GM23338 (cell line): Measurements from ENCODE around the gene RPLP1. TPM values are rescaled to one million over a fixed set of nuclear protein-coding genes. Genes with fewer than 3 reads are reported as not detected.

Experiments used
- CREB1 ChIP-seq: fragments of 250-450 bp; sonication (Bioruptor Pico); IDR thresholded peaks from 2 replicates; pipeline ENCODE4 v1.5.0; 2020; ENCODE audit warnings: low read depth, mild to moderate bottlenecking, moderate library complexity
- ETS1 ChIP-seq: IDR thresholded peaks from 2 replicates; pipeline ENCODE4 v1.6.1; 2016; ENCODE audit warnings: antibody characterized with exemption
- polyA plus RNA-seq: library from polyadenylated mRNA; unstranded; fragments of >200 nt; fragmentation: Nextera tagmentation; extraction: Ambion mirVana; gene quantifications from 2 replicates; pipeline ENCODE4 v1.2.1, GENCODE V29; 2016
- total RNA-seq: library from RNA; depleted of rRNA; stranded (reverse); fragments of >200 nt; shearing (Covaris generic); gene quantifications from 2 replicates; pipeline ENCODE4 v1.2.3, GENCODE V29; 2014
- TF ChIP-seq, protein P1 (sequence below): fragments of 250-450 bp; sonication (Bioruptor Pico); IDR thresholded peaks from 2 replicates; pipeline ENCODE4 v1.5.0; 2020; ENCODE audit warnings: mild to moderate bottlenecking, moderate library complexity
- TF ChIP-seq, protein P2 (sequence below), 2 experiments: fragments of 200-600 bp in 1 of 2; sonication (generic) in 1 of 2; conservative IDR thresholded peaks; 2 replicates each; pipeline versions ENCODE4 v1.5.1 to v1.6.1; 2016 to 2017; ENCODE audit warnings: antibody characterized with exemption in 2 of 2, low read depth in 2 of 2, mild to moderate bottlenecking in 2 of 2, moderate library complexity in 1 of 2

Gene RPLP1
- total and polyA plus RNA-seq, 2 experiments from 2014 or later = 283 to 3,258 TPM

GRCh38 chr15:69412701-69413100 lies 39.9 kb upstream of the RPLP1 start (continued):
- TF ChIP-seq, protein P1, sequence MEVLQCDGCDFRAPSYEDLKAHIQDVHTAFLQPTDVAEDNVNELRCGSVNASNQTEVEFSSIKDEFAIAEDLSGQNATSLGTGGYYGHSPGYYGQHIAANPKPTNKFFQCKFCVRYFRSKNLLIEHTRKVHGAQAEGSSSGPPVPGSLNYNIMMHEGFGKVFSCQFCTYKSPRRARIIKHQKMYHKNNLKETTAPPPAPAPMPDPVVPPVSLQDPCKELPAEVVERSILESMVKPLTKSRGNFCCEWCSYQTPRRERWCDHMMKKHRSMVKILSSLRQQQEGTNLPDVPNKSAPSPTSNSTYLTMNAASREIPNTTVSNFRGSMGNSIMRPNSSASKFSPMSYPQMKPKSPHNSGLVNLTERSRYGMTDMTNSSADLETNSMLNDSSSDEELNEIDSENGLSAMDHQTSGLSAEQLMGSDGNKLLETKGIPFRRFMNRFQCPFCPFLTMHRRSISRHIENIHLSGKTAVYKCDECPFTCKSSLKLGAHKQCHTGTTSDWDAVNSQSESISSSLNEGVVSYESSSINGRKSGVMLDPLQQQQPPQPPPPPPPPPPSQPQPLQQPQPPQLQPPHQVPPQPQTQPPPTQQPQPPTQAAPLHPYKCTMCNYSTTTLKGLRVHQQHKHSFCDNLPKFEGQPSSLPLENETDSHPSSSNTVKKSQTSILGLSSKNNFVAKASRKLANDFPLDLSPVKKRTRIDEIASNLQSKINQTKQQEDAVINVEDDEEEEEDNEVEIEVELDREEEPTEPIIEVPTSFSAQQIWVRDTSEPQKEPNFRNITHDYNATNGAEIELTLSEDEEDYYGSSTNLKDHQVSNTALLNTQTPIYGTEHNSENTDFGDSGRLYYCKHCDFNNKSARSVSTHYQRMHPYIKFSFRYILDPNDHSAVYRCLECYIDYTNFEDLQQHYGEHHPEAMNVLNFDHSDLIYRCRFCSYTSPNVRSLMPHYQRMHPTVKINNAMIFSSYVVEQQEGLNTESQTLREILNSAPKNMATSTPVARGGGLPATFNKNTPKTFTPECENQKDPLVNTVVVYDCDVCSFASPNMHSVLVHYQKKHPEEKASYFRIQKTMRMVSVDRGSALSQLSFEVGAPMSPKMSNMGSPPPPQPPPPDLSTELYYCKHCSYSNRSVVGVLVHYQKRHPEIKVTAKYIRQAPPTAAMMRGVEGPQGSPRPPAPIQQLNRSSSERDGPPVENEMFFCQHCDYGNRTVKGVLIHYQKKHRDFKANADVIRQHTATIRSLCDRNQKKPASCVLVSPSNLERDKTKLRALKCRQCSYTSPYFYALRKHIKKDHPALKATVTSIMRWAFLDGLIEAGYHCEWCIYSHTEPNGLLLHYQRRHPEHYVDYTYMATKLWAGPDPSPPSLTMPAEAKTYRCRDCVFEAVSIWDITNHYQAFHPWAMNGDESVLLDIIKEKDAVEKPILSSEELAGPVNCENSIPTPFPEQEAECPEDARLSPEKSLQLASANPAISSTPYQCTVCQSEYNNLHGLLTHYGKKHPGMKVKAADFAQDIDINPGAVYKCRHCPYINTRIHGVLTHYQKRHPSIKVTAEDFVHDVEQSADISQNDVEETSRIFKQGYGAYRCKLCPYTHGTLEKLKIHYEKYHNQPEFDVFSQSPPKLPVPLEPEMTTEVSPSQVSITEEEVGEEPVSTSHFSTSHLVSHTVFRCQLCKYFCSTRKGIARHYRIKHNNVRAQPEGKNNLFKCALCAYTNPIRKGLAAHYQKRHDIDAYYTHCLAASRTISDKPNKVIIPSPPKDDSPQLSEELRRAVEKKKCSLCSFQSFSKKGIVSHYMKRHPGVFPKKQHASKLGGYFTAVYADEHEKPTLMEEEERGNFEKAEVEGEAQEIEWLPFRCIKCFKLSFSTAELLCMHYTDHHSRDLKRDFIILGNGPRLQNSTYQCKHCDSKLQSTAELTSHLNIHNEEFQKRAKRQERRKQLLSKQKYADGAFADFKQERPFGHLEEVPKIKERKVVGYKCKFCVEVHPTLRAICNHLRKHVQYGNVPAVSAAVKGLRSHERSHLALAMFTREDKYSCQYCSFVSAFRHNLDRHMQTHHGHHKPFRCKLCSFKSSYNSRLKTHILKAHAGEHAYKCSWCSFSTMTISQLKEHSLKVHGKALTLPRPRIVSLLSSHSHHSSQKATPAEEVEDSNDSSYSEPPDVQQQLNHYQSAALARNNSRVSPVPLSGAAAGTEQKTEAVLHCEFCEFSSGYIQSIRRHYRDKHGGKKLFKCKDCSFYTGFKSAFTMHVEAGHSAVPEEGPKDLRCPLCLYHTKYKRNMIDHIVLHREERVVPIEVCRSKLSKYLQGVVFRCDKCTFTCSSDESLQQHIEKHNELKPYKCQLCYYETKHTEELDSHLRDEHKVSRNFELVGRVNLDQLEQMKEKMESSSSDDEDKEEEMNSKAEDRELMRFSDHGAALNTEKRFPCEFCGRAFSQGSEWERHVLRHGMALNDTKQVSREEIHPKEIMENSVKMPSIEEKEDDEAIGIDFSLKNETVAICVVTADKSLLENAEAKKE (CRISPR knock-in tag) = no peak
- TF ChIP-seq, protein P2, sequence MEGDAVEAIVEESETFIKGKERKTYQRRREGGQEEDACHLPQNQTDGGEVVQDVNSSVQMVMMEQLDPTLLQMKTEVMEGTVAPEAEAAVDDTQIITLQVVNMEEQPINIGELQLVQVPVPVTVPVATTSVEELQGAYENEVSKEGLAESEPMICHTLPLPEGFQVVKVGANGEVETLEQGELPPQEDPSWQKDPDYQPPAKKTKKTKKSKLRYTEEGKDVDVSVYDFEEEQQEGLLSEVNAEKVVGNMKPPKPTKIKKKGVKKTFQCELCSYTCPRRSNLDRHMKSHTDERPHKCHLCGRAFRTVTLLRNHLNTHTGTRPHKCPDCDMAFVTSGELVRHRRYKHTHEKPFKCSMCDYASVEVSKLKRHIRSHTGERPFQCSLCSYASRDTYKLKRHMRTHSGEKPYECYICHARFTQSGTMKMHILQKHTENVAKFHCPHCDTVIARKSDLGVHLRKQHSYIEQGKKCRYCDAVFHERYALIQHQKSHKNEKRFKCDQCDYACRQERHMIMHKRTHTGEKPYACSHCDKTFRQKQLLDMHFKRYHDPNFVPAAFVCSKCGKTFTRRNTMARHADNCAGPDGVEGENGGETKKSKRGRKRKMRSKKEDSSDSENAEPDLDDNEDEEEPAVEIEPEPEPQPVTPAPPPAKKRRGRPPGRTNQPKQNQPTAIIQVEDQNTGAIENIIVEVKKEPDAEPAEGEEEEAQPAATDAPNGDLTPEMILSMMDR (conservative IDR thresholded peaks at IDR 0.05; ENCODE audit: low read depth in 2 of 2) = no peak
- no peak for TF ChIP-seq CREB1
- no peak for TF ChIP-seq ETS1
